SU-DHL-6 (cell line): Measurements from ENCODE around the gene ANAPC10.
A peak's percentile ranks its signal among the peaks of the same experiment; 100 is the strongest.

Experiments used
- H2AFZ ChIP-seq: fragments of 200-600 bp; sonication (generic); 2 replicates; pipeline ENCODE4 v1.6.1; 2014; ENCODE audit warnings: low read depth, mild to moderate bottlenecking, moderate library complexity, mixed read lengths, antibody characterized with exemption, low read length; ENCODE audit not compliant: severe bottlenecking
- H3F3A ChIP-seq: fragments of 200-600 bp; shearing (Covaris generic); 2 replicates; pipeline ENCODE4 v1.6.0; 2016; ENCODE audit warnings: antibody characterized with exemption, mild to moderate bottlenecking; ENCODE audit not compliant: insufficient read depth
- H3K27ac ChIP-seq: fragments of 200-600 bp; sonication (generic); 2 replicates; pipeline ENCODE4 v1.5.1; 2016; ENCODE audit warnings: low read depth, mild to moderate bottlenecking, low read length, moderate library complexity, mixed read lengths
- H3K27me3 ChIP-seq: fragments of 200-600 bp; sonication (generic), shearing (Covaris generic); 2 replicates; pipeline ENCODE4 v1.6.0; 2014; ENCODE audit warnings: mild to moderate bottlenecking, low read length
- H3K36me3 ChIP-seq: fragments of 200-600 bp; sonication (generic); 2 replicates; pipeline ENCODE4 v1.6.1; 2014; ENCODE audit warnings: mild to moderate bottlenecking, low read length, mixed read lengths
- H3K4me2 ChIP-seq: fragments of 300-600, 200-600 bp; shearing (Covaris generic), sonication (generic); 2 replicates; pipeline ENCODE4 v1.6.0; 2014; ENCODE audit warnings: low read length, low read depth, mild to moderate bottlenecking; ENCODE audit not compliant: poor library complexity, severe bottlenecking
- H3K4me3 ChIP-seq: fragments of 200-600 bp; sonication (generic); 2 replicates; pipeline ENCODE4 v1.5.1; 2014; ENCODE audit warnings: antibody characterized with exemption, low read length, mild to moderate bottlenecking, mixed read lengths; ENCODE audit not compliant: insufficient read depth, poor library complexity, severe bottlenecking
- H3K79me2 ChIP-seq: fragments of 200-600 bp; sonication (generic); 2 replicates; pipeline ENCODE4 v1.6.1; 2014; ENCODE audit warnings: mild to moderate bottlenecking, low read length, moderate library complexity; ENCODE audit not compliant: insufficient read depth
- H3K9ac ChIP-seq: fragments of 200-600 bp; sonication (generic); 2 replicates; pipeline ENCODE4 v1.7.0; 2014; ENCODE audit warnings: mild to moderate bottlenecking, low read length
- H3K9me2 ChIP-seq: fragments of 200-600 bp; sonication (generic); replicated peaks from 2 replicates; pipeline ENCODE4 v1.6.1; 2014; ENCODE audit warnings: low read length; ENCODE audit not compliant: insufficient read depth
- H3K9me3 ChIP-seq: fragments of 200-600 bp; sonication (generic); 2 replicates; pipeline ENCODE4 v1.6.1; 2014; ENCODE audit warnings: low read length, mixed read lengths; ENCODE audit not compliant: insufficient read depth
- H4K20me1 ChIP-seq: fragments of 200-600 bp; sonication (generic); 2 replicates; pipeline ENCODE4 v1.6.1; 2014; ENCODE audit warnings: low read depth, mild to moderate bottlenecking, antibody characterized with exemption, low read length, moderate library complexity, mixed read lengths
- EZH2phosphoT487 ChIP-seq: fragments of 200-600 bp; sonication (generic), shearing (Covaris generic); conservative IDR thresholded peaks from 2 replicates; pipeline ENCODE4 v1.6.1; 2018; ENCODE audit warnings: mild to moderate bottlenecking, antibody characterized with exemption, low read length, moderate library complexity, mixed read lengths
- TF ChIP-seq, protein P1 (sequence below): fragments of 200-600 bp; sonication (generic); IDR thresholded peaks from one replicate; pipeline ENCODE4 v1.5.1; 2017; ENCODE audit warnings: antibody characterized with exemption, mild to moderate bottlenecking, low read length, moderate library complexity; ENCODE audit not compliant: insufficient read depth, poor library complexity, severe bottlenecking

The ANAPC10 gene

GRCh38 chr4:145066063-145066501 lies 31.9 kb downstream of the ANAPC10 start:
- Histone ChIP-seq H4K20me1 (no peaks in the 10 kb centered on the region), H3F3A (0 out of 2 replicates have a peak, but pooled peaks cover 5% of the 10 kb centered on the region), H3K9me2 (no peaks in the 10 kb centered on the region), H3K9ac (no peak overlapping the region), H3K27me3 (no peaks in the 10 kb centered on the region), H3K79me2 (no peaks in the 10 kb centered on the region), H3K9me3 (no peaks in the 10 kb centered on the region), H3K4me3 (no peak overlapping the region), H2AFZ (no peak overlapping the region), H3K36me3 (peaks cover 5% of the 10 kb centered on the region; the same call in 1 of the 2 replicates), H3K4me2 (no peak overlapping the region), H3K27ac (no peak overlapping the region)
- no peak for TF ChIP-seq EZH2phosphoT487
- TF ChIP-seq, protein P1, sequence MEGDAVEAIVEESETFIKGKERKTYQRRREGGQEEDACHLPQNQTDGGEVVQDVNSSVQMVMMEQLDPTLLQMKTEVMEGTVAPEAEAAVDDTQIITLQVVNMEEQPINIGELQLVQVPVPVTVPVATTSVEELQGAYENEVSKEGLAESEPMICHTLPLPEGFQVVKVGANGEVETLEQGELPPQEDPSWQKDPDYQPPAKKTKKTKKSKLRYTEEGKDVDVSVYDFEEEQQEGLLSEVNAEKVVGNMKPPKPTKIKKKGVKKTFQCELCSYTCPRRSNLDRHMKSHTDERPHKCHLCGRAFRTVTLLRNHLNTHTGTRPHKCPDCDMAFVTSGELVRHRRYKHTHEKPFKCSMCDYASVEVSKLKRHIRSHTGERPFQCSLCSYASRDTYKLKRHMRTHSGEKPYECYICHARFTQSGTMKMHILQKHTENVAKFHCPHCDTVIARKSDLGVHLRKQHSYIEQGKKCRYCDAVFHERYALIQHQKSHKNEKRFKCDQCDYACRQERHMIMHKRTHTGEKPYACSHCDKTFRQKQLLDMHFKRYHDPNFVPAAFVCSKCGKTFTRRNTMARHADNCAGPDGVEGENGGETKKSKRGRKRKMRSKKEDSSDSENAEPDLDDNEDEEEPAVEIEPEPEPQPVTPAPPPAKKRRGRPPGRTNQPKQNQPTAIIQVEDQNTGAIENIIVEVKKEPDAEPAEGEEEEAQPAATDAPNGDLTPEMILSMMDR = no peak

DNA sequence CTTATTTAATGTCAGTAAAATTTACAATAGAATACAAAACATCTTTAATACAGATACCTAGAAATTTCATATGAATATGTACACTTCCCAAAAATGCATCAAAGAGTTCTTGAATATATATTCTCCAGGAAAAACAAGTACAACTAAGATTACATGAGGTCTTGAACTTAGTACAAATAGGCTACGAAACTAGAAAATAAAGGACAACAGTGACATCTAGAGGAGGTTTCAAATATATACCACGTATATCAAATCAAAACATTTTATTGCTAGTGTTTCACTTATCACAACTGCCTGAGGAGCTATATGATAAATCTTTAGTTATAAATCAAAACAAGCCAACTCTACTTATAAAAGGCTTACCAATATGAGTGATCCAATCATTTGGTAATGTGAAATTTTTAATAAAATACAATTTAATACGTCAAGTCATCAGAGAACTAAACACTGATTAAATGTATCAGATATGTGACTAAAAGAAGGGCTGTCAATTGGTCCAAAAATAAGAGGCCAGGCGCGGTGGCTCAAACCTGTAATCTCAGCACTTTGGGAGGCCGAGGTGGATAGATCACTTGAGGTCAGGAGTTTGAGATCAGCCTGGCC lies 36.6 kb downstream of the ANAPC10 start:
- Histone ChIP-seq H3K4me3 (no peak overlapping the region), H3K9me3 (no peaks in the 10 kb centered on the region), H3K9me2 (no peaks in the 10 kb centered on the region), H3K27me3 (no peaks in the 10 kb centered on the region), H3F3A (0 out of 2 replicates have a peak, but pooled peaks cover 5% of the 10 kb centered on the region), H3K9ac (no peak overlapping the region), H3K4me2 (no peak overlapping the region), H3K79me2 (no peaks in the 10 kb centered on the region; the same call in 1 of the 2 replicates), H3K27ac (no peak overlapping the region), H2AFZ (no peak overlapping the region), H4K20me1 (no peaks in the 10 kb centered on the region), H3K36me3 (peaks cover 5% of the 10 kb centered on the region; the same call in 1 of the 2 replicates)
- TF ChIP-seq, protein P1 = peak; percentile 35
- no peak for TF ChIP-seq EZH2phosphoT487

- H3K27ac ChIP-seq = no peak overlapping the region
- TF ChIP-seq, protein P1 = no peak
- no peak for TF ChIP-seq EZH2phosphoT487
Measured at GRCh38 chr4:145058256-145058655, 39.7 kb downstream of the ANAPC10 start.

More at GRCh38 chr4:145058256-145058655, 39.7 kb downstream of the ANAPC10 start:
- Histone ChIP-seq H3K9me2 (no peaks in the 10 kb centered on the region), H3F3A (no peaks in the 10 kb centered on the region), H3K79me2 (no peaks in the 10 kb centered on the region; the same call in 1 of the 2 replicates), H3K27me3 (no peaks in the 10 kb centered on the region), H3K9ac (no peak overlapping the region), H3K4me2 (no peak overlapping the region), H4K20me1 (no peaks in the 10 kb centered on the region), H3K36me3 (peaks cover 5% of the 10 kb centered on the region; the same call in 1 of the 2 replicates), H3K9me3 (no peaks in the 10 kb centered on the region), H3K4me3 (no peak overlapping the region), H2AFZ (no peak overlapping the region)
